PC-3 (cell line): ENCODE measurements around the gene SEPTIN11. TPM values are rescaled to one million over a fixed set of nuclear protein-coding genes. Genes with fewer than 3 reads are reported as not detected.

Experiments used
- ATAC-seq: fragments of 200-7000 bp; cut with Tn5 transposase; 2 replicates; pipeline ENCODE4 v1.9.1; 2020; ENCODE audit warnings: mild to moderate bottlenecking, moderate library complexity
- BruUV-seq: library from RNA; stranded (reverse); fragments of 400-500 nt; replicated peaks from 2 replicates; lab custom pipeline; 2021; lab: Mats Ljungman, UMichigan
- CTCF ChIA-PET: fragments of 300-600 bp; sonication (Branson Sonifier 250); formaldehyde crosslinking; loops from one replicate; lab custom pipeline; 2022; ENCODE audit warnings: antibody characterized with exemption; lab: Charles Lee
- POLR2A ChIA-PET: fragments of 300-600 bp; sonication (Branson Sonifier 250); formaldehyde crosslinking; loops from one replicate; lab custom pipeline; 2022; ENCODE audit warnings: antibody characterized with exemption; ENCODE audit not compliant: unreplicated experiment; lab: Charles Lee
- DNase-seq: peaks from one replicate; pipeline ENCODE4 v3.0.0-alpha.2; 2015
- H2AFZ ChIP-seq: fragments of 300-600 bp; sonication (generic); 2 replicates; pipeline ENCODE4 v1.6.0; 2016; ENCODE audit warnings: antibody characterized with exemption, low read length
- H3F3A ChIP-seq: fragments of 300-600 bp; sonication (generic); one replicate; pipeline ENCODE4 v1.6.0; 2017; ENCODE audit warnings: antibody characterized with exemption, low read length, control low read depth, mild to moderate bottlenecking; ENCODE audit not compliant: unreplicated experiment
- H3K27ac ChIP-seq: fragments of 300-600 bp; sonication (generic); 2 replicates; pipeline ENCODE4 v1.5.1; 2016; ENCODE audit warnings: mild to moderate bottlenecking, low read length
- H3K27me3 ChIP-seq: fragments of 300-600 bp; sonication (generic); 2 replicates; pipeline ENCODE4 v1.6.1; 2016; ENCODE audit warnings: low read length, mixed read lengths
- H3K36me3 ChIP-seq: fragments of 300-600 bp; sonication (generic); 2 replicates; pipeline ENCODE4 v1.6.1; 2016; ENCODE audit warnings: low read depth, mixed run types, low read length, mixed read lengths
- H3K4me1 ChIP-seq: fragments of 300-600 bp; sonication (generic); 2 replicates; pipeline ENCODE4 v1.5.1; 2016; ENCODE audit warnings: low read length; ENCODE audit not compliant: insufficient read depth
- H3K4me2 ChIP-seq: fragments of 300-600 bp; sonication (generic); 2 replicates; pipeline ENCODE4 v1.6.0; 2016; ENCODE audit warnings: low read length
- H3K4me3 ChIP-seq: fragments of 300-600 bp; sonication (generic); 2 replicates; pipeline ENCODE4 v1.5.1; 2016; ENCODE audit warnings: mild to moderate bottlenecking, low read length, mixed read lengths
- H3K79me2 ChIP-seq: fragments of 300-600 bp; sonication (generic); 2 replicates; pipeline ENCODE4 v1.6.1; 2017; ENCODE audit warnings: low read length, mixed read lengths
- H3K9ac ChIP-seq: fragments of 300-600 bp; sonication (generic); 2 replicates; pipeline ENCODE4 v1.6.0; 2016; ENCODE audit warnings: mild to moderate bottlenecking, low read length
- H3K9me2 ChIP-seq: fragments of 300-600 bp; sonication (generic); replicated peaks from 2 replicates; pipeline ENCODE4 v1.6.1; 2016; ENCODE audit warnings: mixed run types, low read length, mixed read lengths
- H3K9me3 ChIP-seq: fragments of 300-600 bp; sonication (generic); 2 replicates; pipeline ENCODE4 v1.6.1; 2016; ENCODE audit warnings: low read length, mixed read lengths
- H4K20me1 ChIP-seq: fragments of 300-600 bp; sonication (generic); 2 replicates; pipeline ENCODE4 v1.6.1; 2016; ENCODE audit warnings: low read length, mixed read lengths
- EZH2 ChIP-seq: fragments of 300-600 bp; sonication (generic); IDR thresholded peaks from one replicate; pipeline ENCODE4 v1.6.1; 2017; ENCODE audit warnings: antibody characterized with exemption, mild to moderate bottlenecking, low read length; ENCODE audit not compliant: unreplicated experiment
- EZH2phosphoT487 ChIP-seq: fragments of 300-600 bp; sonication (generic); IDR thresholded peaks from 2 replicates; pipeline ENCODE4 v1.6.1; 2018; ENCODE audit warnings: mild to moderate bottlenecking, antibody characterized with exemption, low read length, borderline replicate concordance
- intact Hi-C: fragments of 100-400 bp; cut with micrococcal nuclease; formaldehyde crosslinking; loops from 2 replicates; pipeline ENCODE4 v1.9.0; 2023
- total RNA-seq: library from RNA; depleted of rRNA; stranded (reverse); fragments of >200 nt; gene quantifications from 2 replicates; pipeline ENCODE4 v1.2.3, GENCODE V29; 2014
- TF ChIP-seq, protein P1 (sequence below): fragments of 300-600 bp; sonication (generic); conservative IDR thresholded peaks from 2 replicates; pipeline ENCODE4 v1.5.1; 2017; ENCODE audit warnings: antibody characterized with exemption, low read depth, mild to moderate bottlenecking, low read length

The SEPTIN11 gene
- total RNA-seq, 1 experiment from 2014 or later = 39.0 TPM

DNA sequence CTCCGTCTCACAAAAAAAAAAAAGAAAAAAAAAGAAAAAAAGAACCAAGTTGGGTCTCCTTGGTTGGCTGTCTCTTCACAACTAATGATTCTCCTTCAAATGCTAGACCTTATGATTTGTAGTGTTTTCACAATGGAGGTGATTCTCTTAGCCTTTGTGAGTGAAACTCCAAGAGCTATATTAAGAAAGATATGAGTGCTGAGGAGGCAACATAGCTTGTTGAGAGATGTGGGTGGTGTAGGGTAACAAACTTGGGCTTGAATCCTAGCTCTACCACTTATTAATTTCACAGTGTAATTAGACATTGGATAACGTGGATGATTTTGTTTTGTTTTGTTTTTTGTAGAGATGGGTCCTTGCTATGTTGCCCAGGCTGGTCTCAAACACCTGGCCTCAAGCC is 10.4 kb upstream of the SEPTIN11 start:
- Histone ChIP-seq H3K9me3 (no peaks in the 10 kb centered on the region), H3K27me3 (no peaks in the 10 kb centered on the region), H3K36me3 (no peaks in the 10 kb centered on the region), H3K9me2 (no peaks in the 10 kb centered on the region), H3K27ac (no peak overlapping the region), H3K4me3 (no peak overlapping the region), H3K4me2 (no peak overlapping the region), H3K79me2 (no peaks in the 10 kb centered on the region), H3K4me1 (no peaks in the 10 kb centered on the region), H3F3A (no peaks in the 10 kb centered on the region), H3K9ac (no peak overlapping the region), H2AFZ (no peak overlapping the region), H4K20me1 (no peaks in the 10 kb centered on the region)
- POLR2A ChIA-PET = no interaction called here
- CTCF ChIA-PET = no interaction called here
- intact Hi-C loops = no loop called here
- DNase-seq = no peak
- no peak for ATAC-seq
- no peak for TF ChIP-seq EZH2phosphoT487
- TF ChIP-seq, protein P1, sequence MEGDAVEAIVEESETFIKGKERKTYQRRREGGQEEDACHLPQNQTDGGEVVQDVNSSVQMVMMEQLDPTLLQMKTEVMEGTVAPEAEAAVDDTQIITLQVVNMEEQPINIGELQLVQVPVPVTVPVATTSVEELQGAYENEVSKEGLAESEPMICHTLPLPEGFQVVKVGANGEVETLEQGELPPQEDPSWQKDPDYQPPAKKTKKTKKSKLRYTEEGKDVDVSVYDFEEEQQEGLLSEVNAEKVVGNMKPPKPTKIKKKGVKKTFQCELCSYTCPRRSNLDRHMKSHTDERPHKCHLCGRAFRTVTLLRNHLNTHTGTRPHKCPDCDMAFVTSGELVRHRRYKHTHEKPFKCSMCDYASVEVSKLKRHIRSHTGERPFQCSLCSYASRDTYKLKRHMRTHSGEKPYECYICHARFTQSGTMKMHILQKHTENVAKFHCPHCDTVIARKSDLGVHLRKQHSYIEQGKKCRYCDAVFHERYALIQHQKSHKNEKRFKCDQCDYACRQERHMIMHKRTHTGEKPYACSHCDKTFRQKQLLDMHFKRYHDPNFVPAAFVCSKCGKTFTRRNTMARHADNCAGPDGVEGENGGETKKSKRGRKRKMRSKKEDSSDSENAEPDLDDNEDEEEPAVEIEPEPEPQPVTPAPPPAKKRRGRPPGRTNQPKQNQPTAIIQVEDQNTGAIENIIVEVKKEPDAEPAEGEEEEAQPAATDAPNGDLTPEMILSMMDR = no peak
- TF ChIP-seq EZH2 = no peak
- BruUV-seq = no TSS peak

DNA sequence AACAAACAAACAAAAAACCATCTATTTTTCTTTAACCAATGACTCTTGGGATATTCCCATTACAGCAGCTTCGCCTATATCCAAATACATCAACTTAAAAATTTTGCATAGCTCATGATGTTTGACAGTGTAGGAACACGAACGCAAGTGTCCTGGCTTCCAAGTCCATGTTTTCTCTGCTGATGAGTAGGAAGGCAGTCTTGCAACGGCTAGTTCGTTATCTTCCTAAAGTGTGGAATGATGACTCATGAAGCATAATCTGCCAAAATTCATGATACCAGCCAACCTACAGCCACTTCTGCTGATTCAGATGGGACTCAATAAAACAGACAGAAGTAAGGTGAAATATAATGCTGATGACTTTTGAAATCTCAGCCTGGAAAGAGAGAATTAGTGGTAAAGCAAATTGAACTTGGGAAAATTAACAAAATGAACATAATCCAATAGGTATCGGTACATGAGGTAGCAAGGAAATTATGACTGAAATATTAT is 6.4 kb upstream of the SEPTIN11 start:
- H3K9ac ChIP-seq = no peak overlapping the region
- no peak overlapping the region for H3K27ac ChIP-seq
- H3K79me2 ChIP-seq = peaks cover 12% of the 10 kb centered on the region
- CTCF ChIA-PET = no interaction called here
- no peaks in the 10 kb centered on the region for H3K9me2 ChIP-seq
- ATAC-seq (no peak), DNase-seq (no peak)
- H3K4me3 ChIP-seq = no peak overlapping the region
- no peaks in the 10 kb centered on the region for H3F3A ChIP-seq
- no peak overlapping the region for H2AFZ ChIP-seq
- H3K9me3 ChIP-seq = no peaks in the 10 kb centered on the region
- peaks cover 3% of the 10 kb centered on the region for H3K4me1 ChIP-seq
- no peak overlapping the region for H3K4me2 ChIP-seq
- intact Hi-C loops = loop anchor here (10.0 kb wide), 1 partner anchor 158 kb away; no protein-coding TSS in a partner anchor
- no peaks in the 10 kb centered on the region for H3K36me3 ChIP-seq
- POLR2A ChIA-PET = no interaction called here
- no TSS peak for BruUV-seq
- no peak for TF ChIP-seq EZH2phosphoT487
- TF ChIP-seq EZH2 = no peak
- TF ChIP-seq, protein P1 = no peak
- no peaks in the 10 kb centered on the region for H3K27me3 ChIP-seq
- H4K20me1 ChIP-seq = no peaks in the 10 kb centered on the region

DNA sequence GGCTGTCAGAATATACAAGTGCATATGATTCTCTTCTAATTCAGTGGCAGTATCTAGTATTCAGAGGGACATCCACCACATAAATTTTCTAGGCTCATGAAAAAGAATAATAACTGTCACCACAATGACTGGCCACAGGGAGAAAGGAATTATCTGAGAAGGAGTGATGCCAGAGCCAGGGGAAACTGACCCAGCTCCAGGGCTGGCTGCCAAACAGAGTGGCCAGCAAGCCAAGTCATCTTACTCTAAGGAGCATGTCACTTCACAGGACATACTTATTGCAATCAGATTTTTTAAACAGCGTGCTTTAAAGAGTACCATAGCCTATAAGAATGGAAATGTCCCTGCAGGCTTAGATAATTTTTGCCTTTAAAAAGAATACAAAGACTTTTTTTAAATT is 5.8 kb upstream of the SEPTIN11 start:
- Histone ChIP-seq H3K4me3 (no peak overlapping the region), H3K4me1 (peaks cover 7% of the 10 kb centered on the region), H3K27ac (no peak overlapping the region), H3K79me2 (peaks cover 18% of the 10 kb centered on the region), H3K36me3 (no peaks in the 10 kb centered on the region), H4K20me1 (no peaks in the 10 kb centered on the region), H3K9me3 (no peaks in the 10 kb centered on the region), H3F3A (no peaks in the 10 kb centered on the region), H3K9ac (no peak overlapping the region), H3K4me2 (no peak overlapping the region), H3K9me2 (no peaks in the 10 kb centered on the region), H3K27me3 (no peaks in the 10 kb centered on the region), H2AFZ (no peak overlapping the region)
- ChIA-PET CTCF (no interaction called here), POLR2A (no interaction called here)
- BruUV-seq = no TSS peak
- TF ChIP-seq EZH2 (no peak), EZH2phosphoT487 (no peak)
- TF ChIP-seq, protein P1 = no peak
- intact Hi-C loops = loop anchor here (10.0 kb wide), 1 partner anchor 159 kb away; no protein-coding TSS in a partner anchor
- ATAC-seq (no peak), DNase-seq (no peak)
